Activated CD4-positive, alpha-beta T cell treated with anti-CD3 and anti-CD28 coated beads, Interleukin-2, amount 10 ng/mL, durations not matched to agents 24 days and 14 days (primary cell): ENCODE data around the gene SYNGR2. TPM values are rescaled to one million over a fixed set of nuclear protein-coding genes. Genes with fewer than 3 reads are reported as not detected.

ENCODE experiments used
- DNase-seq: peaks from one replicate; pipeline ENCODE4 v3.0.0; 2022
- H3K27ac Mint-ChIP-seq: one replicate; pipeline ENCODE4 v1.8.0; 2022; ENCODE audit warnings: mild to moderate bottlenecking, mixed read lengths
- H3K27me3 Mint-ChIP-seq: one replicate; pipeline ENCODE4 v1.8.0; 2022; ENCODE audit warnings: mixed read lengths
- H3K36me3 Mint-ChIP-seq: one replicate; pipeline ENCODE4 v1.8.0; 2022; ENCODE audit warnings: low read depth, mild to moderate bottlenecking, mixed read lengths
- H3K4me1 Mint-ChIP-seq: one replicate; pipeline ENCODE4 v1.8.0; 2021; ENCODE audit warnings: mixed read lengths
- H3K4me3 Mint-ChIP-seq: one replicate; pipeline ENCODE4 v1.8.0; 2022; ENCODE audit warnings: mild to moderate bottlenecking, moderate library complexity, mixed read lengths
- H3K9me3 Mint-ChIP-seq: one replicate; pipeline ENCODE4 v1.8.0; 2021; ENCODE audit warnings: mixed read lengths
- intact Hi-C: fragments of 100-400 bp; cut with micrococcal nuclease; formaldehyde crosslinking; loops from one replicate; pipeline ENCODE4 v1.15.1; 2023
- total RNA-seq: library from RNA; stranded (reverse); gene quantifications from 2 replicates; pipeline ENCODE4 v1.2.3, GENCODE V29; 2022

Gene SYNGR2, protein sequence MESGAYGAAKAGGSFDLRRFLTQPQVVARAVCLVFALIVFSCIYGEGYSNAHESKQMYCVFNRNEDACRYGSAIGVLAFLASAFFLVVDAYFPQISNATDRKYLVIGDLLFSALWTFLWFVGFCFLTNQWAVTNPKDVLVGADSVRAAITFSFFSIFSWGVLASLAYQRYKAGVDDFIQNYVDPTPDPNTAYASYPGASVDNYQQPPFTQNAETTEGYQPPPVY
- 123 and 125 TPM in 2 replicates for total RNA-seq

DNA sequence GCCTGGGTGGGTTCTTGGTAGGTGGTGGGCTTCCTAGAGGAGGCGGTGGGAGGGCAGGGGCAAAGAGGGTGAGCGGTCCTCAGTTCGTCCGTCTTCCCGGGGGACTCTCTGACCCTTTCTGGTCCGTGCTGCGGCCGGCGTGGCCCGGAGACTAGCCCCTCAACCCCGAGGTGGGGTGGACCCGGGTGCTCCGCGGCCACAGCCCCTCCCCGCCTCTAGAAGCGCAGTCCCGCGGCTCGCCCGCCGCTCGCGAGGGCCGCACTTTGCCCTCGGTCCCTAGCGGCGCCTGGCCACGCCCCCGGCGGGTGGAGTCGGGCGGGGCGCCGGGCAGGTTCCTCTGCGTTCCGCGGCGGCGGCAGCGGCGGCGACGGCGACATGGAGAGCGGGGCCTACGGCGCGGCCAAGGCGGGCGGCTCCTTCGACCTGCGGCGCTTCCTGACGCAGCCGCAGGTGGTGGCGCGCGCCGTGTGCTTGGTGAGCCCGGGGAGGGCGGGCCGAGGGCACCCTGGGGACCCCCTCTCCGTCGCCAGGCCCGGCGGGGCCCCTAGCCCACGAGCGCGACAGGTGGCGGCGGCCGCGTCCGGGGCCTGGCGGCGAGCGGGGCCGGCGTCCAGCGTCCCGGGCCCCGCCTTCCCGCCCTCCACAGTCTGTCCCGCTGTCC is at the start of gene SYNGR2:
SYNGR2 (plus strand) TSS at position 340 of the 661 bp plus-strand sequence; CDS start at position 376, 36 bp downstream.
- peak; percentile 98 for DNase-seq
- Mint-ChIP-seq H3K9me3 (no peaks in the 10 kb centered on the region), H3K27me3 (no peaks in the 10 kb centered on the region), H3K36me3 (peaks cover 22% of the 10 kb centered on the region), H3K4me1 (peaks cover 30% of the 10 kb centered on the region), H3K27ac (peak within 1 kb of the TSS; percentile 78), H3K4me3 (peak within 1 kb of the TSS; percentile 81)
- intact Hi-C loops = loop anchor here (2.0 to 5.0 kb wide), 2 partner anchors 36 to 56 kb away; partner anchors contain the start of gene TMC8

DNA sequence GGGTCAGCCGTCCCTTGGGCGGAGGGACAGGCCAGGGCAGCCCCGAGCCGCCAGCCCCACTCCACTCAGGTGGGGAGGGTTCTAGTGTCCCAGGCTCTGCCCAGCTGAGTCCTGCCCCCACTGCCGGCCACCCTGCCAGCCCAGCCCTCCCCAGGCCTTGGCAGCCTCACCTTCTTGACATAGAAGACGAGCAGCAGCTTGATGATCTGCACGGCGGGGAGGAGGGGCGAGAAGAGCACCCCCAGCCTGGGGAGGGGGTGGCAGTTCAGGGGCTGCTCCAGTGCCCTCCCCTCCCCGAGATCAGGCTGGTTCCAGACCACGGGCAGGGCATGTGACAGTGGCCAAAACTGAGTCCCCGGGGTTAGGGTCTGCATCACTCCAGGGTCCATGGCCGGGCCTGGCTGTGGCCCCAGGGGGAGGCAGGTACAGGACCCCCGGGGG is 49.6 kb upstream of the SYNGR2 start:
- intact Hi-C loops = no loop called here
- H3K4me1 Mint-ChIP-seq = peaks cover 49% of the 10 kb centered on the region
- H3K4me3 Mint-ChIP-seq = no peak overlapping the region
- no peak for DNase-seq
- no peak overlapping the region for H3K27ac Mint-ChIP-seq
- peaks cover 61% of the 10 kb centered on the region for H3K36me3 Mint-ChIP-seq
- H3K27me3 Mint-ChIP-seq = no peaks in the 10 kb centered on the region
- H3K9me3 Mint-ChIP-seq = no peaks in the 10 kb centered on the region

DNA sequence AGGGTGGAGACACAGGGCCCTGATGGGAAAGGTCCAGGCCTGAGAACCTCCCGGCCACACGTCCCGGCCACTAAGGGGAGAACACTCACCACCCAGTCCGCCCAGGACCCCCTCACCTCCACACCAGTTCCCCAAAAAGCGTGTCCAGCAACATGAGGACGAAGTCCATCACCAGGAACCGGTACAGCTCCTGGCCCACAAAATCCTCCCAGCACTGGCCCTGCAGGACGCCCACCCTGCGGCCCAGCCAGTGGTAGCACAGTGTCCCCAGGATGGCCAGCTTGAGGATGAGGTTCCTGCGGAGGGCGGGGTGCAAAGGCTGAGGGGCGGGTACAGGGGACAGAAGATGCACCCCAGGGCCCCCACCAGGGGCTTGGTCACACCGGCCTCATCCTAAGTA is 47.8 kb upstream of the SYNGR2 start:
- H3K27me3 Mint-ChIP-seq = no peaks in the 10 kb centered on the region
- intact Hi-C loops = no loop called here
- H3K4me1 Mint-ChIP-seq = peaks cover 48% of the 10 kb centered on the region
- peak overlapping the region; percentile 87 for H3K4me3 Mint-ChIP-seq
- peak overlapping the region; percentile 34 for H3K27ac Mint-ChIP-seq
- H3K9me3 Mint-ChIP-seq = no peaks in the 10 kb centered on the region
- peaks cover 60% of the 10 kb centered on the region for H3K36me3 Mint-ChIP-seq
- DNase-seq = no peak

DNA sequence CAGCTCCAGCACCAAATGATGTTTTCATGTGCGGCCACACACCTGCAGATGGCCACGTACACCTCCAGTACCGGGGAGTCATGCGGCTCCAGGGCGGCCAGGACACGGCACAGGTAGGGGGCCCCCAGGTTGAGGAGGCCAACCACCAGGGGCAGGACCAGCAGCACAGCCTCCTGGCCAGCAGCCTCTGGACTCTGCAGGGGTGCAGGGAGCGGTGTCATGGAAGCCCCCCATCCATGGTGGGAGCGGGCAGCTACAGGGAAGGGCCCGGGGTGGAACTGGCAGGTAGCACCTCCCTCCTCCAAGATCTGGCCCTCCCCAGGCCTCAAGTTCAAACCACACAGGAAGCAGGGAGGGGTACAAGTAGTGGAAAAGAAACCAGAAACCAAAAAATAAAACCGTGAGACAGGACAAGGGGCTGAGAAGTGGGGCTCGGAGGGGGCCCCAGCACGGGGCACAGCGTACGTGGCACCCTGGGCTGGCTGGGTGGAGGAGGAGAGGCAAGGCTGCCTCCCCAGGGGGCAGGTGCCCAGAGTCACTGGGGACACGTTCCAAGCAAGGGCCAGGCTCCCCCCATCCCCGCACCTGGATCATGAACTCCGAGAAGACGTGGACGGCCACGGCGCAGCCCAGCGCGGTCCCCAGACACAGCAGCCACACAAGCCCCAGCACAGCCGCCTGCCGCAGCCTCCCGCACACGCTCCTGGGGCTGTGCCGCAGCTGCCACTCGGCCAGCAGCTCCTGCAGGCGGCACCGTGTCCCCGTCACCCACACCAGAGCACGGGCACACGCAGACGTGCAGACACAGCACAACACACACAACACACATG is 47.2 kb upstream of the SYNGR2 start:
- Mint-ChIP-seq H3K36me3 (peaks cover 60% of the 10 kb centered on the region), H3K27me3 (no peaks in the 10 kb centered on the region), H3K4me1 (peaks cover 50% of the 10 kb centered on the region), H3K9me3 (no peaks in the 10 kb centered on the region), H3K4me3 (peak overlapping the region; percentile 87), H3K27ac (peak overlapping the region; percentile 87)
- DNase-seq = peak; percentile 91
- intact Hi-C loops = loop anchor here (1.0 kb wide), 1 partner anchor 11 kb away; no protein-coding TSS in a partner anchor

DNA sequence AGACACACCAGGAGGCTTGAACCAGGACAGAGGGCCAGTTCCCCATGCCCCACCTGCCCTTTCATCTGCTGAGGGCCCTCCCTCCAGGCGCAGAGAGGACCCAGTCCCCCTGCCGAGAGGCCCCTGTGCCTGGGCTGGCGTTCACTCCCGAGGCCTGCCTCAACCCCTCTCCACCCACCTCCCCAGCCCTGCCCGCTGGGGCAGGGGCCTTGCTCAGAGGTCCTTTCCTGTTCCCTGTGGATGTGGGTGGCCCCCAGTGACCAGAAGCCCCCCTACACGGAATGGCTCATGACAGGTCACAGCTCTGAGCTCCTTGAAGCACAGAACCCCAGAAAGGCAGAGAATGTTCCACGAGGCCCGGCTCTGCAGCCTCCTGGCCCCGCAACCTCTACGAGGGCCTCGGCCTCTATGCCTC is 46.6 kb upstream of the SYNGR2 start:
- H3K36me3 Mint-ChIP-seq = peaks cover 60% of the 10 kb centered on the region
- H3K9me3 Mint-ChIP-seq = no peaks in the 10 kb centered on the region
- peaks cover 52% of the 10 kb centered on the region for H3K4me1 Mint-ChIP-seq
- H3K27me3 Mint-ChIP-seq = no peaks in the 10 kb centered on the region
- no peak for DNase-seq
- peak overlapping the region; percentile 87 for H3K4me3 Mint-ChIP-seq
- H3K27ac Mint-ChIP-seq = peak overlapping the region; percentile 87
- intact Hi-C loops = loop anchor here (1.0 kb wide), 1 partner anchor 10 kb away; no protein-coding TSS in a partner anchor

DNA sequence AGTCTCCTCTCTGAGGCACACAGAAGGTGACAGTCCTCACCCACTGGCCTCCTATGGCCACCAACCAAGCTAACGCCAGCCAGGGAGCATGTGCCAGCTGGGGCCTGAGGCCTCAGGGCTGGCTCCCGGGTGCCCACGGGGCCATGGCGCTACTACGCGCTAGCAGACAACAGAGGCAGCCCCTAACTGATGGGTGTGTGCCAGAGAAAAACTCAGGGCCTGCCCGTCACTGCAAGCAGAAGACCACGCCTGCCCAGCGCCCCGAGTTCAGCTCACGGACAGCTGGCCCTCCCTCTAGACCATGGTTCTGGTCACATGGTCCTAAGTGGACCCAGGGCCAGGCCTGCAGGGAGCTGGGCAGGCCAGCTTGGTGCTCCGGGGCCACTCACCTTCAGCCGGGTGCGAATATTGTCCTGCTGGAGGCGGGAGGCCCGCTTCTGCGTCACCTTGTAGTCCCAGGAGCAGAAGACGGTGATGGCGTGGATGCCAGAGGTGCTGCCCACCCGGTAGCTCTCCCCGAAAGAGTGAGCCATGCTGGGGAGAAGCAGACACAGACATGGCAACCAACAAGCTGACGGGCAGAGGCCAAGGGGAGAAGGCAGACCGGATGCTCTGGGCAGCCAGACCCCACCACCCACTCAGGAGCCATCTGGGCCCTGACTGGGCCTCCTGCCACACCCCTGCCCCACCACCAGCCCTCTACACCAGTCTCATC is 46.0 kb upstream of the SYNGR2 start:
- Mint-ChIP-seq H3K9me3 (no peaks in the 10 kb centered on the region), H3K4me3 (peak overlapping the region; percentile 87), H3K4me1 (peaks cover 53% of the 10 kb centered on the region), H3K27me3 (no peaks in the 10 kb centered on the region), H3K36me3 (peaks cover 61% of the 10 kb centered on the region), H3K27ac (peak overlapping the region; percentile 87)
- intact Hi-C loops = no loop called here
- no peak for DNase-seq

DNA sequence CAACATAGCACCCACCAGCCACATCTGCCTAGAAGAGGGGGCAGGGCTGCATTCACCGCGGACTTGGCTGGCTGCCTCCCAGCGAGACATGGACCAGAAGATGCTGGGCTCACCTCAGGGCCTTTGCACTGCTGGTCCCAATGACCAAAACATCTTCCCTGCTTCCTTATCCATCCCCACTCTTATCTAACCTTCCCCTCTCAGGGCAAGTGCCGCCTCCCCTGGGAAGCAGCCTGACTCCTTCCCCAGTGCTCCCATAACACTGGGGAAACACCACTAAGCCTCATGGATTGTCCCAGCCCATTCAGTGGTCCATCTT is 45.5 kb upstream of the SYNGR2 start:
- H3K4me3 Mint-ChIP-seq = peak overlapping the region; percentile 87
- no peaks in the 10 kb centered on the region for H3K9me3 Mint-ChIP-seq
- H3K27ac Mint-ChIP-seq = peak overlapping the region; percentile 39
- intact Hi-C loops = no loop called here
- peak; percentile 62 for DNase-seq
- no peaks in the 10 kb centered on the region for H3K27me3 Mint-ChIP-seq
- peaks cover 53% of the 10 kb centered on the region for H3K4me1 Mint-ChIP-seq
- peaks cover 58% of the 10 kb centered on the region for H3K36me3 Mint-ChIP-seq

DNA sequence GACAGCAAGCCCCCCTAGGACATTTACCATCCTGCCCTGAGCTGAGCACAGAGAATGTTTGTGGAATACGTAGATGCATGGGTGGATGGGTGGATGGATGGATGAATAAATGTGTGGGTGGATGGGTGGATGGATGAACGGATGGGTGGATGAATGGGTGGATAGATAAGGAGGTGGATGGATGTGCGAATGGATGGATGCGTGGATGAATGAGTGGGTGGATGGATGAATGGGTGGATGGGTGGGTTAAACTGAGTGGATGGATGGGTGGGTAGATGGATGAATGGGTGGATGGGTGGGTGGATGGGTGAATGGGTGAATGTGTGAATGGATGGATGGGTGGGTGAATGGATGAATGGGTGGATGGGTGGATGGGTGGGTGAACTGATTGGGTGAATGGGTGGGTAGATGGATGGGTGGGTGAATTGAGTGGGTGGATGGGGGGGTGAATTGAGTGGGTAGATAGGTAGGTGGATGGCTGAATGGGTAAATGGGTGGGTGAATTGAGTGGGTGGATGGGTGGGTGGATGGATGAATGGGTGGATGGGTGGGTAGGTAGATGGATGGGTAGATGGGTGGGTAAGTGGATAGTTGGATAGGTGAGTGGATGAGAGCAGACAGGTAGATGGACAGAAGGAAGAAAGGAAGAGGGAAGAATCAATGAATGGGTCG is 45.0 kb upstream of the SYNGR2 start:
- no peaks in the 10 kb centered on the region for H3K27me3 Mint-ChIP-seq
- no peaks in the 10 kb centered on the region for H3K9me3 Mint-ChIP-seq
- H3K27ac Mint-ChIP-seq = peak overlapping the region; percentile 76
- no peak for DNase-seq
- peak overlapping the region; percentile 87 for H3K4me3 Mint-ChIP-seq
- peaks cover 50% of the 10 kb centered on the region for H3K4me1 Mint-ChIP-seq
- peaks cover 56% of the 10 kb centered on the region for H3K36me3 Mint-ChIP-seq
- intact Hi-C loops = no loop called here

DNA sequence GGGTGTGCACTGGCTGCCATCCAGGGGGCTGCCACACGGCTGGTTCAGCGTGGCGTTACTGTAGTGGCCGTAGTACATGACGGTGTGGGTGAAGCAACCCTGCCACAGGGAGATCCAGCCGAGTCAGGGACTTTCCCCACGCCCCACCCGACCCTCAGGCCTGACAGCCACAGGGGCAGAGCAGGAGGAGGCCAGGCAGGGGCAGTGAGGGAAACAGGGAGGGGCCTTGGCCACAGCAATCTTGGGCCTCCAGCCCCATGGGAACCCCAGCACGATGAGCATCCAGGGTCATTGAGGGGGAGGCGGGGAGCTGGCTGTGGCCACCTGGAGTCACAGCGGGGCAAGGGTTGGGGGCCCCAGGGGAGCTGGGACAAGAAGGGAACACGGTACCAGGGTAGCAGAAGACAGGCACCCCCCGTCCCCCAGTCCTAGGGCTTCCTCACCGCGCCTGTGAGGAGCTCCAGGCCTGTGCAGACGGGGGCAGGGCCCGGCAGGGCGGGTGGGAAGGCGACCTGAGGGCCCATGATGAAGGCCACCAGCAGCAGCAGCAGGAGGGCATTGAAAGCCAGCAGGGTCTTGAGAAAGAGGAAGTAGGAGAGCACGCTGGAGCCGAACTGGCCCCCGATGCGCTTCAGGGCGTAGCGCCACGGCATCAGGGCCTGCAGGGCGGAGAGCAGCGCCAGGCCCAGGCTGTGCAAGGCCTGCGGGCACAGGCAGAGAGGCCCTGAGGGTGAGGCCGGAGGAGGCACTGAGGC is 44.1 kb upstream of the SYNGR2 start:
- Mint-ChIP-seq H3K4me1 (peaks cover 56% of the 10 kb centered on the region), H3K36me3 (peaks cover 58% of the 10 kb centered on the region), H3K27ac (peak overlapping the region; percentile 76), H3K9me3 (no peaks in the 10 kb centered on the region), H3K27me3 (no peaks in the 10 kb centered on the region), H3K4me3 (peak overlapping the region; percentile 87)
- intact Hi-C loops = no loop called here
- DNase-seq = peak; percentile 61

DNA sequence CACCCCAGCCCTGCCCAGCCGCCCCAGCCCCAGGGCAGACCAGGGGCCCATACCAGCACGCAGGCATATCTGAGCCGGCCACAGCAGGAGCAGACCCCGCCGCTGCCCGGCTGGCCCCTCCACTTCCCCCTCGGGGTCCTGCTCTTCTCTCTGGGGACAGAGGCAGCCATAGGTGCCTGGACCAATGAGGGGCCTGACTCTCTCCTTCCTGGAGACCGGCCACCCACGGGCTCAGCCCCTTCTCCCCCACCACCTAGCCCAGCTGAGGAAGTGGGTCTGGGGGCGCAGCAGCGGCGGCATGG is 43.6 kb upstream of the SYNGR2 start:
- peak overlapping the region; percentile 91 for H3K4me3 Mint-ChIP-seq
- H3K27me3 Mint-ChIP-seq = no peaks in the 10 kb centered on the region
- peaks cover 60% of the 10 kb centered on the region for H3K4me1 Mint-ChIP-seq
- DNase-seq = no peak
- H3K36me3 Mint-ChIP-seq = peaks cover 58% of the 10 kb centered on the region
- intact Hi-C loops = loop anchor here (5.0 kb wide), 1 partner anchor 233 kb away; no protein-coding TSS in a partner anchor
- no peaks in the 10 kb centered on the region for H3K9me3 Mint-ChIP-seq
- peak overlapping the region; percentile 58 for H3K27ac Mint-ChIP-seq

DNA sequence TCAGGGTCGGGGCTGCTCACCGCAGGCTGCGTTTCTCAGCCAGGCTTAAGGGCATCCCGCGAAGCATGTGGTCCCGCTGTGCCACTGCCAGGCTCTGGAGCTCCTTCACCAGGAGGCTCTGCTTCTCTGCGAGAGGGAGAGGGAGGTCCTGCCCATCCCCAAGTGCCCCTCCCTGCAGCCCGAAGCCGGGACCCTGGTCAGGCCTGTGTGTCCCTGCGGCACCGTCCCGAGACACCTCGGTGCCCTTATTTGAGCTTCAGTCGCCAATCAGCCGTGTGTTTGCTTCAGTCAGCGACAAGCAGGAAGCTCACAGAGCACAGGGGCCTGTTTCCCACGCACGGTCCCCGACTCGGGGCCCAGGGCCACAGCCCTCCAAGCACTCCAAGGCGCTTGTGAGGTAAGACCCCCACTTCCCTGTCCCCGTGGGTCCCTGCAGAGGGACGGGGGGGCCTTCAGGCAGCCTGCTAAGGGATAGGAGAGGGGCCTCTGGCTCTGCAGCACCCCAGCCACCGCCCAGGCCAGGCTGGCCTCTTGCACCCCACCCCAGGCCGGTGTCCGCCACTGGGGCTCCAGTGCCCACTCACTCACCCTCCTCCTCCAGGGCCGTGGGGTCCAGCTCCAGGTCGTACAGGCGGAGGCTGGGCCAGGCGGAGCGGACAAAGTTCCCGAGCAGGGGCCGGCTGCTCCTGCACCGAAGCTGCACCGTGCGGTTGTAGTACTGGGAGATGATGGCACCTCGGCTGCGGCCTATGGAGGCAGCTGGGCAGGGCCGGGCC is 43.1 kb upstream of the SYNGR2 start:
- no peaks in the 10 kb centered on the region for H3K9me3 Mint-ChIP-seq
- H3K36me3 Mint-ChIP-seq = peaks cover 56% of the 10 kb centered on the region
- H3K4me1 Mint-ChIP-seq = peaks cover 65% of the 10 kb centered on the region

More for the DNA sequence above, 43.1 kb upstream of the SYNGR2 start:
- DNase-seq = peak; percentile 80
- Mint-ChIP-seq H3K27me3 (no peaks in the 10 kb centered on the region), H3K27ac (peak overlapping the region; percentile 58), H3K4me3 (peak overlapping the region; percentile 91)
- intact Hi-C loops = loop anchor here (5.0 kb wide), 1 partner anchor 232 kb away; no protein-coding TSS in a partner anchor
